HEK293 (cell line): ENCODE measurements around the gene TNFRSF14.

ENCODE experiments used
- CTCF ChIA-PET: fragments of 350-600 bp; formaldehyde crosslinking; extraction: SDS; loops from one replicate; lab custom pipeline; 2021; ENCODE audit warnings: antibody characterized with exemption; lab: Yijun Ruan, JAX
- POLR2A ChIA-PET: fragments of 300-600 bp; formaldehyde crosslinking; extraction: SDS; loops from one replicate; lab custom pipeline; 2020; ENCODE audit warnings: antibody characterized with exemption, inconsistent platforms; lab: Yijun Ruan, JAX
- H3K27ac ChIP-seq: fragments of 200-500 bp; sonication (Bioruptor generic); 2 replicates; pipeline ENCODE4 v1.5.1; 2014; ENCODE audit warnings: low read depth, low read length, control low read depth, inconsistent platforms; ENCODE audit errors: extremely low read depth
- H3K36me3 ChIP-seq, 2 experiments: fragments of 200-500 bp in 1 of 2; sonication (Bioruptor generic) in 1 of 2; 1 replicate in 1 of 2; 2 replicates in 1 of 2; pipeline ENCODE4 v1.5.1; 2014 to 2017; ENCODE audit warnings: inconsistent platforms in 2 of 2, low read length in 2 of 2; ENCODE audit not compliant: control insufficient read depth in 2 of 2, insufficient read depth in 1 of 2
- H3K4me1 ChIP-seq: fragments of 200-500 bp; sonication (Bioruptor generic); 2 replicates; pipeline ENCODE4 v1.5.1; 2014; ENCODE audit warnings: mild to moderate bottlenecking, low read length, inconsistent platforms; ENCODE audit not compliant: control insufficient read depth, insufficient read depth
- H3K4me3 ChIP-seq: 2 replicates; pipeline ENCODE4 v1.5.1; 2011; ENCODE audit warnings: low read depth, mild to moderate bottlenecking, control low read depth, low read length, moderate library complexity
- H3K9me3 ChIP-seq: fragments of 200-500 bp; sonication (Bioruptor generic); 2 replicates; pipeline ENCODE4 v1.5.1; 2014; ENCODE audit warnings: low read depth, low read length, inconsistent platforms; ENCODE audit not compliant: control insufficient read depth, insufficient read depth
- EGR2 ChIP-seq: fragments of 450-650 bp; formaldehyde crosslinking; IDR thresholded peaks from 2 replicates; pipeline ENCODE4 v1.5.1; 2016; ENCODE audit warnings: low read depth, missing biosample characterization, missing genetic modification characterization
- GLI2 ChIP-seq: fragments of 450-650 bp; formaldehyde crosslinking; IDR thresholded peaks from 2 replicates; pipeline ENCODE4; 2017; ENCODE audit warnings: missing biosample characterization, missing genetic modification characterization, low read depth, borderline replicate concordance
- GLIS1 ChIP-seq: fragments of 450-650 bp; formaldehyde crosslinking; IDR thresholded peaks from 2 replicates; pipeline ENCODE4 v1.5.1; 2016; ENCODE audit warnings: missing biosample characterization, missing genetic modification characterization
- IKZF3 ChIP-seq: fragments of 450-650 bp; IDR thresholded peaks from 2 replicates; pipeline ENCODE4 v1.5.0; 2018; ENCODE audit warnings: missing biosample characterization, mild to moderate bottlenecking, missing genetic modification characterization, moderate library complexity
- KLF9 ChIP-seq: fragments of 450-650 bp; formaldehyde crosslinking; IDR thresholded peaks from 2 replicates; pipeline ENCODE4 v1.5.1; 2016; ENCODE audit warnings: missing biosample characterization, missing genetic modification characterization, low read depth
- MEIS1 ChIP-seq: sonication (generic); formaldehyde crosslinking; IDR thresholded peaks from 2 replicates; pipeline ENCODE4 v1.8.1; 2022; ENCODE audit warnings: missing genetic modification reagents, mild to moderate bottlenecking, borderline replicate concordance
- PRDM1 ChIP-seq: fragments of 450-650 bp; formaldehyde crosslinking; IDR thresholded peaks from 2 replicates; pipeline ENCODE4; 2016; ENCODE audit warnings: missing biosample characterization, missing genetic modification characterization
- SP7 ChIP-seq: fragments of 450-650 bp; formaldehyde crosslinking; IDR thresholded peaks from 2 replicates; pipeline ENCODE4 v1.5.1; 2016; ENCODE audit warnings: missing biosample characterization, missing genetic modification characterization
- YY1 ChIP-seq: fragments of 450-650 bp; formaldehyde crosslinking; IDR thresholded peaks from 2 replicates; pipeline ENCODE4 v1.5.1; 2018; ENCODE audit warnings: missing biosample characterization, missing genetic modification characterization
- ZBTB21 ChIP-seq: fragments of 450-650 bp; formaldehyde crosslinking; IDR thresholded peaks from 2 replicates; pipeline ENCODE4 v1.5.1; 2017; ENCODE audit warnings: missing biosample characterization, missing genetic modification characterization
- ZBTB8A ChIP-seq: fragments of 450-650 bp; formaldehyde crosslinking; IDR thresholded peaks from 2 replicates; pipeline ENCODE4 v1.5.1; 2016; ENCODE audit warnings: missing biosample characterization, missing genetic modification characterization
- ZFHX2 ChIP-seq: fragments of 450-650 bp; formaldehyde crosslinking; conservative IDR thresholded peaks from 2 replicates; pipeline ENCODE4 v1.5.1; 2016; ENCODE audit warnings: missing biosample characterization, missing genetic modification characterization
- ZNF114 ChIP-seq: fragments of 450-650 bp; formaldehyde crosslinking; IDR thresholded peaks from 2 replicates; pipeline ENCODE4 v1.5.0; 2017; ENCODE audit warnings: missing biosample characterization, missing genetic modification characterization
- ZNF211 ChIP-seq: fragments of 450-650 bp; formaldehyde crosslinking; IDR thresholded peaks from 2 replicates; pipeline ENCODE4 v1.5.1; 2016; ENCODE audit warnings: low read depth, missing biosample characterization, missing genetic modification characterization
- ZNF23 ChIP-seq: fragments of 450-650 bp; formaldehyde crosslinking; IDR thresholded peaks from 2 replicates; pipeline ENCODE4 v1.5.1; 2016; ENCODE audit warnings: missing biosample characterization, missing genetic modification characterization, borderline replicate concordance
- ZNF558 ChIP-seq: fragments of 450-650 bp; formaldehyde crosslinking; IDR thresholded peaks from 2 replicates; pipeline ENCODE4 v1.5.1; 2016; ENCODE audit warnings: missing biosample characterization, missing genetic modification characterization
- ZNF561 ChIP-seq: fragments of 450-650 bp; IDR thresholded peaks from 2 replicates; pipeline ENCODE4 v1.5.1; 2018; ENCODE audit warnings: missing biosample characterization, missing genetic modification characterization, borderline replicate concordance
- ZNF585B ChIP-seq: fragments of 450-650 bp; formaldehyde crosslinking; IDR thresholded peaks from 2 replicates; pipeline ENCODE4 v1.5.1; 2016; ENCODE audit warnings: missing biosample characterization, missing genetic modification characterization
- ZNF600 ChIP-seq: fragments of 450-650 bp; formaldehyde crosslinking; IDR thresholded peaks from 2 replicates; pipeline ENCODE4 v1.5.1; 2016; ENCODE audit warnings: missing biosample characterization, missing genetic modification characterization
- ZNF623 ChIP-seq: fragments of 450-650 bp; formaldehyde crosslinking; IDR thresholded peaks from 2 replicates; pipeline ENCODE4 v1.5.1; 2016; ENCODE audit warnings: missing biosample characterization, missing genetic modification characterization
- ZNF629 ChIP-seq: fragments of 450-650 bp; formaldehyde crosslinking; IDR thresholded peaks from 2 replicates; pipeline ENCODE4 v1.5.1; 2017; ENCODE audit warnings: missing biosample characterization, missing genetic modification characterization
- ZNF830 ChIP-seq: fragments of 450-650 bp; IDR thresholded peaks from 2 replicates; pipeline ENCODE4 v1.5.0; 2018; ENCODE audit warnings: missing biosample characterization, missing genetic modification characterization, low read depth, mild to moderate bottlenecking, moderate library complexity
- ZSCAN23 ChIP-seq: fragments of 450-650 bp; formaldehyde crosslinking; IDR thresholded peaks from 2 replicates; pipeline ENCODE4 v1.5.1; 2016; ENCODE audit warnings: missing biosample characterization, missing genetic modification characterization
- TF ChIP-seq, protein P1 (sequence below): fragments of 450-650 bp; formaldehyde crosslinking; IDR thresholded peaks from 2 replicates; pipeline ENCODE4 v1.5.1; 2017; ENCODE audit warnings: missing biosample characterization, missing genetic modification characterization

The TNFRSF14 gene

DNA sequence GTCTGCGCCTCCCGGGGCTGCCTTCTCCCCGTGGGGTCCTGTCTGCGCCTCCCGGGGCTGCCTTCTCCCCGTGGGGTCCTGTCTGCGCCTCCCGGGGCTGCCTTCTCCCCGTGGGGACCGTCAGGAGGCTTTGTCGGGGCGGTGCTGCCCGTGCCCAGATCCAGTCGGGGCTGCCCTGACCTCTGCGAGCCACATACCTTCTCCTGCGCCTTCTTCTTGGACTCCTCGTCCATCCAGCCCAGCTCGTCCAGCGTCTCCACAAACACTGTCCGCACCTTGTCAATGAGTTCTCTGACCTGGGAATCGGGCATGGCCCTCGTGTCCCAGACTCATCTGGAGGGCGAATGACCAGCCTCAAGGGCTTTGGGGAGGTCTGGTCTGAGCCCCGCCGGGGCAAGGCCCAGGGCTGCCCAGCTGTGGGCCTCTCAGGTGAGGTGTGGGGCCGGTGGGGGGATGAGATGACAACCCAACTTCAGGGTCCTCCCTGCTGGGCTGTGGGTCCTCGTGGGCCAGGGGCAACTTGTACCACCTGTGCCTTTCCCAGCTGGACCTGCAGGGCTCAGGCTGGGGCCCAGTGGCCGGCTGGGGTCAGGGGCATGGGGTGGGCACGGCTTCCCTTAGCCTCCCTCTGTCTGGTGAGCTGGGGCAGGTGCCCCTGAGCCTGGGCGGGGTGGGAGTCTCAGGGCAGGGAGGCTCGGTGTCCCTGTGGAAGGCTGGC, 39.8 kb downstream of the TNFRSF14 start:
- Histone ChIP-seq H3K36me3 (no peaks in the 10 kb centered on the region), H3K9me3 (no peaks in the 10 kb centered on the region), H3K4me1 (no peaks in the 10 kb centered on the region), H3K4me3 (no peak overlapping the region), H3K27ac (no peak overlapping the region)
- ChIA-PET POLR2A (no interaction called here), CTCF (no interaction called here)
- no peak for TF ChIP-seq ZNF114
- TF ChIP-seq GLIS1, result peak; percentile 94

DNA sequence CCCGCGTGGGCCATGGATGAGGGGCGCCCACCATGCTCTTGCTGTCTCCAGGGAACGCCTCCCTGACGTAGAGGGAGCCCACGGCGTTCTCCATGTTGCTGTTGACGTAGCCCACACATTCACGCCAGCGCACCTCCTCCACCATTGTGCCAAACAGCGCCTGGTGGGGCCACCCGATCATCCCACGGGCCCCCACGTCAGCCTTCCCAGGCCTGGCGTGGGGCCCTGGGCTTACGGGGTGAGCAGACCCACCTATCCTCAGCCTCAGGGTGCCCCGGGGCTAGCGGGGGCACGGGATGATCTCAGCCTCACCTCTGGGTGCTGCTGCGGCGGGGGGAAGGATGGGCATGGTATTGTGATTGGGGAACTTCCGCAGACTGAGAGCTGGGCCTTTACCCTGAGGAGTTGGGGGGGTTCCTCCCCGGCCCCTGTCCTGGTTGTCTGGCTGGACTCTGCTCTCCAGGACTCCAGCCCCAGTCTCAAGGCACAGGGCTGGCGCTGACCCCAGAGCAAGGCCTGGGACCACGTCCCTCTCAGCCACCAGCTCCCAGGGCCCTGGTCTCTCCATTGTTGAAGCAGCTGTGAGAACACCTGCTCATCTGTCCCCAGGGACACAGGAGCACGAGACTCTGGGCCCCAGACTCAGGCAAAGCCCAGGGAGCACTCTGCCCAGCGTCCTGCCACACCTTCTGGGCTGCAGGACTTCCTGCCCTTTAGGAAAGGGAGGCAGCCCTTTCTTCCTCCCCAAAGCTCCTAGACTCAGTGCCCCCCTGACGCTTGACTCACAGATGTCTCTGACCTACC, 40.6 kb downstream of the TNFRSF14 start:
- Histone ChIP-seq H3K4me3 (no peak overlapping the region), H3K27ac (no peak overlapping the region), H3K36me3 (no peaks in the 10 kb centered on the region), H3K9me3 (no peaks in the 10 kb centered on the region), H3K4me1 (no peaks in the 10 kb centered on the region)
- TF ChIP-seq ZNF561 (tag by site-specific recombination) (no peak), ZFHX2 (peak; percentile 50), ZNF623 (tag by site-specific recombination) (no peak), EGR2 (tag by site-specific recombination) (peak; percentile 52; the same call in 1 of the 2 replicates), ZBTB21 (tag by site-specific recombination) (no peak)
- ChIA-PET CTCF (no interaction called here), POLR2A (no interaction called here)

DNA sequence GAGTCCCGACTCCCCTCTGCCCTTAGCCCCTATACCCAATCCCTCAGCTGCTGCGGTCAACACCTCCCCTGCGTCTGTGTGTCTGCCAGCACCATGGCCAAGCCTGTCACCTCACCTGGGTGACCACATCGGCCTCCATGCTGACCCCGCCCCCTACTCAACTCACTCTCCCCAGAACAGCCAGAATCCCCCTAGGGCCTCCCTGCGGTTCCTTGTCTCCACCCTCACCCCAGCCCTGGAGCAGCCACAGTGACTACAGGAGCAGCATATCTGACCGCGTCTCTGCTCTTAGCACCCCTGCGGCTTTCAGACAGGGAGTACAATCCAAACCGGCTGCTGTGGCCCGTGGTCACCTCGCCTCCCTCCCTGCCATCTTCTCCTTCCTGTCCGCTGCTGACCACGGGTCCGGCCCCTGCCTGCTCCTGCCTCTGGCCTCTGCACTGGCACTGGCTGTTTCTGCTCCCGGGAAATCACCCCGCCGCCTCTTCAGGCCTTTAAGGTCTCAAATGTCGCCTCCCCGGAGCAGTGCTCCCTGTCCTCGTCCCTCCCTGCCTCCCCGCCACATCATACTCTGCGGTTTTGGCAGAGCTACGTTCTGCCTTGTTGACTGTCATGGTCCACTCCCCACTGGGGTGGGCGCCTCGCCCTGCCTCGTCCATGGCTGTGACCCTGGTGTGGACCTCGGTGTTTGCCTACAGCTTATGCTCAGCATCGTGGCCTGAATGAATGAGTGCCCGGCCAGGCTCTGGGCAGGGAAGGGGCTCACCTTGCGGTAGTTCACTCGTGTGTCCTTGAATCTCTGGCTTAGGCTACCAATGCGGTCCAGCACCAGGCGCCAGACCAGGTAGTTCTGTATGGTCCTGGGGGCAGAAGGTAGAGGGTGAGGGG, 41.5 kb downstream of the TNFRSF14 start:
- no peaks in the 10 kb centered on the region for H3K36me3 ChIP-seq
- no peak for TF ChIP-seq ZNF600
- TF ChIP-seq ZNF23 (tag by site-specific recombination), result no peak
- TF ChIP-seq, protein P1, sequence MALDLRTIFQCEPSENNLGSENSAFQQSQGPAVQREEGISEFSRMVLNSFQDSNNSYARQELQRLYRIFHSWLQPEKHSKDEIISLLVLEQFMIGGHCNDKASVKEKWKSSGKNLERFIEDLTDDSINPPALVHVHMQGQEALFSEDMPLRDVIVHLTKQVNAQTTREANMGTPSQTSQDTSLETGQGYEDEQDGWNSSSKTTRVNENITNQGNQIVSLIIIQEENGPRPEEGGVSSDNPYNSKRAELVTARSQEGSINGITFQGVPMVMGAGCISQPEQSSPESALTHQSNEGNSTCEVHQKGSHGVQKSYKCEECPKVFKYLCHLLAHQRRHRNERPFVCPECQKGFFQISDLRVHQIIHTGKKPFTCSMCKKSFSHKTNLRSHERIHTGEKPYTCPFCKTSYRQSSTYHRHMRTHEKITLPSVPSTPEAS (tag by site-specific recombination), result no peak
- TF ChIP-seq PRDM1 (tag by site-specific recombination), result no peak
- no peak for TF ChIP-seq ZNF629
- TF ChIP-seq ZBTB8A, result no peak
- TF ChIP-seq ZSCAN23 (tag by site-specific recombination), result no peak
- TF ChIP-seq MEIS1, result no peak
- TF ChIP-seq IKZF3, result no peak
- TF ChIP-seq ZNF585B (tag by site-specific recombination), result no peak
- no peak for TF ChIP-seq ZNF830 (tag by site-specific recombination)
- no peak for TF ChIP-seq KLF9 (tag by site-specific recombination)
- TF ChIP-seq ZNF558, result no peak
- TF ChIP-seq SP7 (tag by site-specific recombination), result no peak
- TF ChIP-seq ZNF211, result no peak
- no peak for TF ChIP-seq GLI2
- TF ChIP-seq YY1 (tag by site-specific recombination), result no peak
- H3K27ac ChIP-seq, result no peak overlapping the region
- ChIA-PET CTCF (no interaction called here), POLR2A (no interaction called here)
- no peak overlapping the region for H3K4me3 ChIP-seq
- no peaks in the 10 kb centered on the region for H3K9me3 ChIP-seq
- H3K4me1 ChIP-seq, result no peaks in the 10 kb centered on the region
